ENCODE results near the gene TTC9B. TPM values are rescaled to one million over a fixed set of nuclear protein-coding genes. Genes with fewer than 3 reads are reported as not detected.

TTC9B gene
- total and polyA plus RNA-seq, 2 of the 8 experiments (the other 6 are each of a cell fraction or from before 2014, with no cell fraction given): 0.26 TPM; not detected in 1

- no peak for FAIRE-seq
- CTCF ChIA-PET (ENCODE audit: partially characterized antibody): interaction anchor here (10.1 kb wide), 1 partner anchor 12 kb away, joined by 53 read pairs; no protein-coding TSS in a partner anchor
- POLR2A ChIA-PET (ENCODE audit: partially characterized antibody): no interaction called here
Observed at GRCh38 chr19:40177286-40178070, 40.7 kb downstream of the TTC9B start.

More at GRCh38 chr19:40177286-40178070, 40.7 kb downstream of the TTC9B start:
- Histone ChIP-seq H4K20me1 (replicated peaks in 1 of 2; ENCODE audit: control insufficient read depth in 1 of 2, insufficient read depth in 2 of 2, low read length in 2 of 2) (no peaks in the 10 kb centered on the region), H2AK5ac (ENCODE audit: low read depth, low read length) (no peak overlapping the region), H2BK12ac (ENCODE audit: low read depth, low read length) (no peak overlapping the region), H3K4me2 (ENCODE audit: insufficient read depth in 1 of 2, low read depth in 2 of 2, low read length in 2 of 2) (no peak overlapping the region), H3K23ac (ENCODE audit: insufficient read length) (no peak overlapping the region), H3K14ac (ENCODE audit: insufficient read length) (no peak overlapping the region), H2BK15ac (ENCODE audit: low read length) (no peak overlapping the region), H4K5ac (ENCODE audit: insufficient read length, low read depth, low read length) (no peak overlapping the region), H3K4me1 (replicated peaks in 1 of 4; ENCODE audit: control insufficient read depth in 3 of 4, insufficient read depth in 4 of 4, low read length in 3 of 4) (no peaks in the 10 kb centered on the region; a peak in 1 of 7 replicates), H2BK5ac (ENCODE audit: low read depth, low read length) (no peak overlapping the region), H3K79me2 (ENCODE audit: control insufficient read depth in 1 of 2, insufficient read depth in 2 of 2, low read length in 2 of 2) (no peaks in the 10 kb centered on the region), H3K18ac (ENCODE audit: extremely low read depth, low read length) (no peak overlapping the region), H4K8ac (ENCODE audit: extremely low read depth, insufficient read depth, low read length) (no peak overlapping the region), H3K9ac (replicated peaks in 1 of 4; ENCODE audit: extremely low read depth in 1 of 4, low read depth in 3 of 4, low read length in 3 of 4) (no peak overlapping the region), H2AFZ (ENCODE audit: low read length) (no peak overlapping the region), H2BK120ac (replicated peaks; ENCODE audit: low read depth, low read length) (no peak overlapping the region), H3K4me3 (ENCODE audit: extremely low read depth in 1 of 4, insufficient read depth in 2 of 4, low read depth in 3 of 4, low read length in 4 of 4) (no peak overlapping the region), H3K79me1 (ENCODE audit: low read depth, low read length) (no peaks in the 10 kb centered on the region), H4K91ac (replicated peaks; ENCODE audit: insufficient read length, low read length) (no peak overlapping the region), H3K23me2 (ENCODE audit: low read depth, low read length) (no peaks in the 10 kb centered on the region), H3K27ac (ENCODE audit: low read depth, low read length) (no peak overlapping the region), H3K4ac (replicated peaks; ENCODE audit: insufficient read length, low read depth, low read length) (no peak overlapping the region), H3K9me3 (ENCODE audit: insufficient read depth in 2 of 2, low read depth in 1 of 2, low read length in 1 of 2) (no peaks in the 10 kb centered on the region), H3K36me3 (ENCODE audit: control insufficient read depth in 2 of 4, insufficient read depth in 4 of 4, low read length in 3 of 4) (no peaks in the 10 kb centered on the region), H3K27me3 (replicated peaks in 1 of 4; ENCODE audit: control insufficient read depth in 3 of 4, extremely low read depth in 1 of 4, insufficient read depth in 3 of 4, low read length in 3 of 4) (no peaks in the 10 kb centered on the region), H3K56ac (replicated peaks; ENCODE audit: insufficient read length, low read depth, low read length) (no peak overlapping the region), H2BK20ac (ENCODE audit: low read length) (no peak overlapping the region)
- WGBS, 2 experiments (ENCODE audit: extremely low coverage in 1 of 2, insufficient coverage in 1 of 2, insufficient read length in 1 of 2, insufficient replicate concordance in 2 of 2, low coverage in 1 of 2, low lambda C conversion rate in 2 of 2, missing lambda C conversion rate in 1 of 2): 89% methylated on average over 5 of the region's 5 CpGs; no CpG with 5 or more reads in 1 of the 2 experiments
- no peak for DNase-seq (ENCODE audit: low read depth in 1 of 2, low spot score in 2 of 2)

All from H1 (cell line).